SIG-M5 (cell line): ENCODE data around the gene MTUS2.
"Not testable (repeated sequence)": the region's sequence is repeated elsewhere in the genome, so short reads cannot be mapped to it uniquely, and the experiment has no call there.

Source experiments
- DNase-seq: peaks from one replicate; lab custom pipeline; 2025; lab: John Stamatoyannopoulos, UW

The MTUS2 gene

DNA sequence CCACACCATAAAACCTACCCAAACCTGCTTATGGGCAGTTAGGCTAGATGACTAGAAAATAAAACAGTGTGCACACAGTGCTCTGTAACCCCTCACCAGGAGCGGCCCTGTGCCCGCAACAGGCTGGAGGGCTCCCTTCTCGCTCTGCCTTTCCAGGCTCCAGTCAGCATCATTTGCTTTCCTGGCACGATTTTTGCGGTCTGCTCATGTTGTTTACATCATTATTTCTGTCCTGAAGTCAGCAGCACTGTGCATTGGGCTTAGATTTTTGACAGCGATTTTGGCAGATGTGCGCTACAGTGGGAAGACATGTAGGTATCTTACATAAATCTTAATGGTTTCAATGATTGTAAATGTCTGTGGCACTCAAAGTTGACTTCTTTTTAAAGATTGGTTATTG lies 344.0 kb downstream of the MTUS2 start:
- no peak for DNase-seq

DNA sequence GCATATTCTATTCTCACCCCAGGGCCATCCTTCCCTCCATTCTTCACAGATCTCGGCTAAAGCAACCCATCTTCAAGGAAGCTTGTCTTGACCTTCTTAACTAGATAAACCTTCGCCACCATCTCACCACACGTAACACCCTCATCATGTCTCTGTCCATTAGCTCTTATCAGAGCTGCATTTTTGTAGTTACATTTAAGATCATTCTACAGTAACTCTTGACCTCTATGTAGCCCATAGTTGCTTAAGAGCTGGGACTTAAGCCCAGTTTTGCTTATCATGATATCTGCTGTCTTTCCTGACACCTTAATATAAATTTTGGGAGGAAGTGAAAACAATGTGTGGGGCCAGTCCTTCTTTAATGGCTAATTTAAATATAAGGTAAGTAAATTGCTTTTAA lies 345.1 kb downstream of the MTUS2 start:
- DNase-seq, result no peak

DNA sequence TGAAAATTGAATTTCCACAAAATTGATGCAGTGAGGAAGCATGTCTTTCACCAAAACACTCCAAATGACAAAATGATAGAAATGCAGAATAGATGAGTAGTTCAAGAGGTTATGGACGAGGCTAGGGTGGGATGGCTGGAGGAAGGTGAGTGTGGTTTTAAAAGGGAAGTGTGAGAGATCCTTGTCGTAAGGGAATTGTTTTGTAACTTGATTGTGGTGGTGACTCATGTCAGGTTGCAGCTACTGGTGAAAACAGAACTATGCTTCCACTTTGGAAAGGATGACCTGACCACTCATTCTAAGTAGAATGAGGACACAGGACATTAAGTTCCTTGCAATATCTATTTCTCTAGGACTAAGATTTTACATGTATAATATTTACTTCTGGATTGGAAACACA lies 345.7 kb downstream of the MTUS2 start:
- DNase-seq, result no peak

DNA sequence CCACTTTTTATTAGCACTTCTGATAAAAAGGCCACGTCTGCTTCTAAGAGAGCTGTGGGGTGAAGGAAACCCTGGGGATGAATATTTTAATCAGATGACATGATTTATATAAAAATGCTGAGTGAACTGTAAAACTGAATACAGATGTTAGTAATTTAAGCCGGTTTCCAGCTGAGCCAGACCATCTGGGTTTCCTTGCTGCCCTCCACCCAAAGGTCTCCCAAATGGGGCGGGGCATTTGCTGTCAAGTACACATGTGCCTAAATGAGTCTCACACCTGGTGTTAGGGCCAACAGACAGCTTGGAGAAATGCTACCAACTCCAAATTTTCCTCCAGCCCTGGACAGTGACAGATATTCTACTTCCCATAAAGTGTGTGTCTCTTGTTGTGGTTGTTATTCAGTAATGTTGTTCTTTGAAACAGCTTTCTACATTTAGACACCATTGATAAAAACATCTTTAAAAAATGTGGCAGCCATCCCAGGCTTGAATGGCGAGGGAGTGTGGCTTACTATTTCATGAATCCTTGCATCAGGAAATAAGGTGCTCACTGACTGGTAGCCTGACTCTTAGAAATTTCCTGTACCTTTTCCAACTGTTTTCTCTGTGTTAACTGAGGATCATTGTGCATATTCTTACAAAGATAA lies 350.4 kb downstream of the MTUS2 start:
- DNase-seq, result no peak

DNA sequence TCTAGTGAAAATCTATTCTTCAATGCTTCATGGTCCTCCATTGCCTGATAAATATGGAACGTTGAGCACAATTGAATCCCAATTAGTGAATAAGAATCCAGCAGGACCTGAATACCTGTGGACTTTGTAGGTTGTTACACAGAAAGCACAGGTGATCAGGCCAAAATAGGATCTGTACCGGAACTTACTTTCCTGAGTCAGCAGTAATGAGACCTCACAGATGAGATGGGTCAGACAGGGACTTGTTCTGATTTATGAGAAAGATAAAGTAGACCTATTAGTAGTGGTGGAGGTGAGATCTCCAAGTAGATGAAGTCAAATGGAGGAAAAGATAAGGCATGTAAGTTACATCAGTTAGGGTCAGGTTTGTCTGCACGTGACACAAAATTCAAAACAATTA lies 351.1 kb downstream of the MTUS2 start:
- no peak for DNase-seq

DNA sequence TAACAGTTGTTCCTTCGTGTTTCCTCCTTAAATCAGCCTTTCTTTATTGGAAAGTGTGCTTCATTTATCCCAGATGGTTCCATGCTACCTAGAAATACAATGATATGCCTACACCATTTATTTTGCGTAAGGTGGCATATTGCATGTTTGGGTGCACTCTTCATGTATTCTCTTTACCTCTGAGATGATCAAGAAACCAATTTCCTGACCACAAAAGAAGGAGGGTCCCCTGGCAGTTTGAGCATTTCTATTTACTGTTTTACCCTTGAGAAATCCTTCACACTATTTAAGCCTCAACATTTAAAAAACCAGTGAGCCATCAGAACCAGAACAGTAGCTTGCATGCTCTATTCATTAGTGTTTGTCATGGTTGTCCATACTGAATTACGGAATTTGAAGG lies 354.0 kb downstream of the MTUS2 start:
- no peak for DNase-seq

DNA sequence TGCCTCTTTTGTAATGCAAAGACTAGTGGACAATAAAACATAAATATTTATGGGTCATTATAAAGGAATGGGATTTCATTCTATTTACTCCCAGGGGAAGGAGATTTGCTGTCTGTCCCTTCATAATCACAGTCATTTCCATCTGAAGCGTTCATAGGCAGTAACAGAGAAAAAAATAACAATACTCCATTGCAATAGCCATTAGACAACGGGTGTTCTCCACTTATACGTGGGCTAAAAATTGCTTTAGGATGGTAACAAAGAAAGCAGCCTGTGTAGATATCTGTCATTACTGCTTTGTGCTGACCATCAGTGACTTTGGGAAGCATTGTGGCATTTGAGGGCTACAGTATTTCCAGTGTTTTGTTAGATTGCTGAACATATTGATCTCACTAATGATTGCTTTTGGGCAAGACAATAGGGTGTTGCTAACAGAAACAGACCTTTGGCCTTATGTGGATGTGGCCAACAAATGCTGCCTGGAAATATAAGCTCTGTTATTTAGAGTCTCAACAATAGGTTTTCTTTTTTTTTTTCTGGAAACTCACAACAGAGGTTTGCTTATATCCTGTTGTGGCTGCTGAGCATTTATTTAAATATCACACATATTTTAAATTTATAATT lies 355.2 kb downstream of the MTUS2 start:
- no peak for DNase-seq

DNA sequence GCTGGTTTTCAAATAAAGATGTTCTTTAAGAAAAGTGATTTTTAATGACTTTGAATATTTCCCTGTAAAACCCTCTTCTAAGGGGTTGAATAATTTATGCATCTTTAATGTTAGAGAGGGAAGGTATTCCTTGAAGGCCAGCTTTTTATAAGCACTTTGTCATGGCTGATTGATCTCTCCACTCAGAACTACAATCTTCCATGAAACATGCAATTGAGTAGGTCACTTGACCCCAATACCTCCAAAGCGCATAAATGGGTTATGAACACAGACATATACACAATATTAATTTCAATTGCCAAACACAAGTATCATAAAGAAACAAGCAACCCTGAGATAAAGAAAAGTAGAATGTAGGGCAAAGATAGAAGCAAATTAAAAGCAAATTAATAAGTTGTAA lies 359.9 kb downstream of the MTUS2 start:
- DNase-seq, result no peak

DNA sequence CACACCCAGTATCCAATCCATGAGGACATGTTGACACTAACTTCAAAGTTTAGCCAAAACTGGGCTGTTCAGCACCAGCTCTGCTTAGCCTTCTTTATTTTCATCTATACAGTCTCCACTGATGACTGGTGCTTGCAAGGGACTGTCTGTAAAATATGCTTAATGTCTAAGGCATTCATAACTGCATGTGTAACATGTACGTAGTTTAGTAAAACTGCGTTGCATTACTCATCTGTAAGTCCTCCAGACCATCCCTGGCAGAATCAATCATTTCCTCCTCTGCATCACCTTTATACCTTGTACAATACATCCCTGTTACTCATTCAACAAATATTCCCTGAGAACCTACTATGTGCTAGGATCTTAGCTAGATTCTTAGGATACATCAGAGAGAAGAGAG lies 362.1 kb downstream of the MTUS2 start:
- DNase-seq, result no peak

DNA sequence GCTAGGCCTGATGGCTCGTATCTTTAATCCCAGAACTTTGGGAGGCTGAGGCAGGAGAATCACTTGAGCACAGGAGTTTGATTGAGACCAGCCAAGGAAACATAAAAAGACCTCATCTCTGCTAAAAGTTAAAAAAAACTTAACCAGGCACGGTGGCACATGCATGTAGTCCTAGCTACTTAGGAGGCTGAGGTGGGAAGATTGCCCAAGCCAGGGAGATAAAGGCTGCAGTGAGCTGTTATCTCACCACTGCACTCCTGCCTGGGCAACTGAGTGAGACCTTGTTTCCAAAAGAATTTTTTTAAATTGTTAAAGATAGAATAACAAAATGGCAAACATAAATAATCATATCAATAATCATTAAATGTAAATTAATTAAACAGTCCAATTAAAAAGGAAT lies 365.8 kb downstream of the MTUS2 start:
- DNase-seq, result no peak

DNA sequence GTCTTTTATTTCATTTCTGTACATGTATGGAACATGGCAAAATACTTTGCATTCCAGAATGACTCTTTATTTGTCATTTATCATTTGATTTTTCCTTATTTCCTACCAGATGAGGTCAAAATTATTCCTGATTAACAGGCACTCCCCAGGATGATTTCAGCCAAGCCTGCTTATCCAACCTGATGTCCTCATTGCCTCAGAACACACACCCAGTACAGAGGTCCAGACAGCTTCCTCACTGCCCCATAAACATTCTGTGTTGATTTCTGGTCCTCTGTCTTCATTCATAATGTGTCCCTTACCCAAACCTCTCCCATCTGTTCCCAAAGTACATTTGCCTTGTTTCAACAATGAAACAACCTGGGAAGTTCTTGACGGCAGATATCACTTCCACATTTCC lies 367.4 kb downstream of the MTUS2 start:
- no peak for DNase-seq

DNA sequence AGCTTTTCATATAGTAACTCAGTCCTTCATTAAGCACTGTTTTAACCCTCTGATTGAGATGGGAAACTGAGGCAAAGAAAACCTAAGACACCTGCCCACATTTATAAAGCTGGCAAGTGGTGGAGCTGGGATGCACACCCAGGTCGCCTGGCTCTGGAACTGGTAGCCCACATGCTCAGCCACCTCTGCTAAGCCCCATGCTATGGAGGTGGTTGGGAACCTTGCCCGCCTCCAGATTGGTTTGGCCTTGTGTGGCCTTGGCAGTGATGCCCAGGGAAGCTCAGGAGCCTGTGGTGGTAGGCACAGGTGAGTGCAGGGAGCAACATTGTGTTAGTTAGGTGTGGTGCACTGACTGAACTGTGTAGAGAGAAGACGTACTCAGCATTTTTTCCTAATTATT lies 370.2 kb downstream of the MTUS2 start:
- DNase-seq, result no peak

DNA sequence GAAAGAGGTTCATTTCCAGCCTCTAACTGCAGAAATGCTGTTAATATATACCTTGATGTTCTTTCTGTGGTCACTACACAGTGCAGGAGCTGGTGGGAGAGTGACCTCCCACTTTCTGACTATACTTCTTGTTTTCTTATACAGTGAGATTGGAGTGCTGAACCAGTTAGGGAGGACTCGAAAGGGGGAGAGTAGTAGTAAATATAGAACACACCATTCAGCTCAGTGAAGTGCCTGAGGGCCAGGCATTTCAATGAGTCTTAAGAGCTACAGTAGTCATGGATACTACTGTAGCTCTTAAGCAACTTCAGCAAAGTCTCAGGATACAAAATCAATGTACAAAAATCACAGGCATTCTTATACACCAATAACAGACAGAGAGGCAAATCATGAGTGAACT lies 372.9 kb downstream of the MTUS2 start:
- DNase-seq, result no peak

DNA sequence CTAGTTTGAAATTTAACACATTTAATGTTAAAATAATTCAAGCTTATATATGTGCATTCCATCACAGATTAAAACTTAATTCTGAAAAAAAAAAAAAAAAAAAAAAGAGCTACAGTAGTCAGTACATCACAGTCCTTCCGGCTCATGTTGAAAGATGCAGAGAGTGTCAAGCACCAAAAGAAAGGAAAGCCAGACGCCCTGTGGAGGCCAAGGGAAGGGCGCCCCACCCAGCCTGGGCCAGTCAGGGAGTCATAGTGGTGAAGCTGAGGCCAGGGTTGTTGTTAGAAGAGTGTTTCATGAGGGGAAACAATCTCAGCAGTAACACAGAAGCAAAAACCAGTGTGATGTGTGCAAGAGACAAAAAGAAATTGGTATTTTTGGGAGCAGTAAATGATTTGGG lies 375.3 kb downstream of the MTUS2 start:
- no peak for DNase-seq

DNA sequence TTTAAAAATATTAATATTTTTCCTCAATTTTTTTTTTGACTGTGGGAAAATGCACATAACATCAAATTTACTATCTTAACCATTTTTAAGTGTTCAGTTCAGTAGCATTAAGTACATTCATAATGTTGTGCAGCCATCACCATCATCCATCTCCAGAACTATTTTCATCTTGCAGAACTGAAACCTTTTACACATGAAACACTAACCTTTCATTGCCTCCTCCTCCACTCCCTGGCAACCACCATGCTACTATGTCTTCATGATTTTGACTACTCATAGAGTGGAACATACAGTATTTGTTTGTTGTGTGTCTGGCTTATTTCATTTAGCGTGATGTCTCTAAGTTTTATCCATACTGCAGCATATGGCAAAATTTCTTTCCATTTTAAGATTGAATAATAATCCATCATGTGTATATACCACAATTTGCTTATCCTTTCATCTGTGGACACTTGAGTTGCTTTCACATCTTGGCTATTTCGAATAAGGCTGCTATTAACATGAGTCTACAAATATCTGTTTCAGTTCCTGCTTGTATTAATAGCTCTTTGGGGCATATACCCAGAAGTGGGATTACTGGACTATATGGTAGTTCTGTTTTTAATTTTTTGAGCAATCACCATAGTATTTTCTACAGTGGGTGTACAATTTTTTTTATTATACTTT lies 376.4 kb downstream of the MTUS2 start:
- no peak for DNase-seq

DNA sequence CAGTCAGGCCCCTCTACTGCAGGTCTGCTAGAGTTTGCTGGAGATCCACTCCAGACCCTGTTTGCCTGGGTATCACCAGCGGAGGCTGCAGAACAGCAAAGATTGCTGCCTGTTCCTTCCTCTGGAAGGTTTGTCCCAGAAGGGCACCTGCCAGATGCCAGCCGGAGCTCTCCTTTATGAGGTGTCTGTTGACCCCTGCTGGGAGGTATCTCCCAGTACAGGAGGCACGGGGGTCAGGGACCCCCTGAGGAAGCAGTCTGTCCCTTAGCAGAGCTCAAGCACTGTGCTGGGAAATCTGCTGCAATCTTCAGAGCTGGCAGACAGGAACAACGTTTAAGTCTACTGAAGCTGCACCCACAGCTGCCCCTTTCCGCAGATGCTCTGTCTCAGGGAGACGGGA lies 382.6 kb downstream of the MTUS2 start:
- not testable (repeated sequence) for DNase-seq

DNA sequence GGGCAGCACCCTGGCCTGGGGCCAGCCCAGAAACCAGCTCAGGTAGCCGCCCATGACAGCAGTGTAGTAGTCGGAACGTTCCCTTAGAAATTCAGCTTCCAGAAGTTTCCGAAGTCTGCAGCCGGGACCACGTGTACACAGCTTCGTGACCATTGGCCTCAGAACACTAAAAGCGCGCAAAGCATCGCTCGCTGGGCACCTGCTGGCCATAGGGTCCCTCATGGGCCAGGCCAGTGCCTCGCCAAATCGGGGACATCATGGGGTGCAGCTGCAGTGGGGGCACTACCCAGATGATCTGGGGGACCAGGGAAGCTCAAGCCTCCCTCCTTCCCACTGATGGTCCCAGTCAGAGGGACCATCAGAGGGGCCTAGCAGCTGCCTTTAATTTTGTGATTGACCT lies 384.5 kb downstream of the MTUS2 start:
- no peak for DNase-seq

DNA sequence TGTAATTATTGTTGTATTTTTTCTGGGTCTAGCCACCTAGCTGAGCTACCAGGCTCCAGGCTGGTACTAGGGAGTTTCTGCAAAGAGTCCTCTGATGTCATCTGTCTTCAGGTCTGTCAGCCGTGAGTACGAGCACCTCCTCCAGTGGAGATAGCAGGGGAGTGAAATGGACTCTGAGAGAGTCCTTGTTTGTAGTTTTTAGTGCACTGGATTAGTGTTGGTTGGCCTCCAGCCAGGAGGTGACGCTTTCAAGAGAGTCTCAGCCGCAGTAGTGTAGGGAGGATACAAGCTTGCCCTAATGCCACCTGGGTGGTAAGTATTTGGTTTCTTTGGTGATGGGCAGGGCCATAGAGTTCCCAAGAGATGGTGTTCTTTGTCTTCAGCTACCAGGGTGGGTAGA lies 390.5 kb downstream of the MTUS2 start:
- no peak for DNase-seq

DNA sequence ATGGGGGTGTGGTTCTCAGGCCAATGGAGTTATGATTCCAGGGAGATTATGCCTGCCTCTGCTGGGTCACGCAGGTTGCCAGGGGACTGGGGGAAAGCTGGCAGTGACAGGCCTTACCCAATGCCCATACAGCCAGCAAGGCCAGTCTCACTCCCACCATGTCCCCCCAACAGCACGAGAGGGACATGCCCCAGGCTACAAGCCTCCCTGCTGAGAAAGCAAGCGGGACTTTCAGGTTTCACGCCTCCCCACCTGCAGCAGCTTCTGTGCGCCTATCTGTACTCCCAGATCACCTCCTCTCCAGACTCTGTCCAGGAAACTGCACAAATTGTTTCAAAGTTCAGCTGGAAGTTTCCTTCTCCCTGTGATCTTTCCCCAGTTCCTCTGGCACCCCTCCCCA lies 391.0 kb downstream of the MTUS2 start:
- DNase-seq, result not testable (repeated sequence)

DNA sequence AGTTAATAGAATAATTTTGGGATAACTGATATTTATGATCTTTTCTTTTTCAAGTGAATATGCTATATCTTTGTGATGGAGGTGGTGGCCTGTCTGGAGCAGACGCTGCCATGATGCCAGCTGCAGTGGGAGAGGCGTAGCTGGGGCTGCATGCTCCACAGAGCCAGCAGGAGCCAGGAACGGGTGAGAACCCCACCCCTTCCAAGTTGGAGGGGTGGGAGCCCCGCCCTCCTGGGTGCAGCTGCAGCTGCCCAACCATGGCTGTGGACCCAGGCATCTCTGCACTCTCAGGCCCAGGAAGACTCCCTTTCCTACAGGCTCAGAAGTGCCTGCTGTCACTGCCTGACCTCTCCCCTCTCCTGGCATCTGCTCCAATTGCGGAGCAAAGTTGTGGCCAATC lies 402.3 kb downstream of the MTUS2 start:
- DNase-seq, result no peak

DNA sequence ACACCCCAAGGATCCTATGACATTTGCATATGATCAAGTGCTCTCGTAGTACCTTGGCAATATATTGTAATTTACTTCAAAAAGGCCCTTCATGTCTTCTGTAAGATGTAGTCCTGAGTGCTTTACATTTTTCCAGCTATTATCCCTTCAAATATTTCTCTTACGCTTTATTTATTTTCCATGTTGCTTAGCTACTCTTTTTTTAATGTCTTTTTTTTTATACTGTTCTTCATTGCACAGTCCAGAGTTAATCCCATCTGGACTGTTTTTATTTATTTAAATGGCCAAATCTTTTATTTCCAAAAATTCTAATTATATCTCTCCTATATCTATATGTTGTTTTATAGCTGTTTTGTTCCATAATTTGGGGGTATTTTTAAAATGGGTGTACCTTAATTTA lies 404.1 kb downstream of the MTUS2 start:
- no peak for DNase-seq

DNA sequence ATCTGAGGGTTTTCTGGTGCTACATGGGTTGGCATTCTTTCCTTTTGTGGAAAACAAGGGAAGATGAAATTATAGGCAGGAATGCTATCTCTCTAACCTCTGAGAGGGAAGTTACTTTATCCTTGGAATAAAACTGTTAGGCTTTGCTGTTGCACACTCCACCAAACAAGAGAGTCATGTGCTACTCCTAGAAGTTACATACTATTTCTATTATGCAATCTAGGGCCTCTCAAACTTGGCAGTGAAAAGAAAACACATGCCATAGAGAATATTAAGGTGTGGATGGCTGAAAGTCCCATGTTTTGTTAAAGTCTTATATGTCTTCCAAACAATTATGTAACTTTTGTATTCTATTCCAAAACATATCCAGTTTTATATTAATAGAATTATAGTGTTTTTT lies 407.4 kb downstream of the MTUS2 start:
- DNase-seq, result no peak

DNA sequence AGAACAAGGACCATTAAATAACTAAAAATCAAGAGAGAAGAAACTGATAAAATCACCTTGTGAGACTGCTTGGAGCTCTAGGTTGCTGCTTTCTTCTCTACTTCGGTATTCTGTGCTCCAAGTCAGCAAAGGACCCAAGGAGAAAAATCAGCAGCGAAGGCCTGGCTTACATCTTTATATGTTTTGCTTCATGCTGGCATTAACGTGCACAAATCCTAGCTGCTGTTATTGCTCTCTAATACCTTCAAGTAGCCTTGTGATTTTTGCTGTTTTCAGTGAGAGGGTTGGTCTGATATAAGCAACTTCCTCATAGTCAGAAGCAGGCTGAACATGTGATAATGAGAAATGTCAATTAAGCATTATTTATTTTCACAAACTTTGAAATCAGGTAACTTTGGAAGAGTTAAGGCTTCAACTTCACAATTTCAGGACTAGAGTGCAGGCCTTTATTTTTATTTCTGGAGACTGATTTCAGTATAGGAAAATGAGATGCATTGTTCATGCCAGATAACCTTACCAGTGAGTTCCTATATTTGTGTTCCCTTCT lies 410.2 kb downstream of the MTUS2 start:
- no peak for DNase-seq
